Skin of body (tissue), 2 donors: ENCODE measurements around the gene AIRE. TPM values are rescaled to one million over a fixed set of nuclear protein-coding genes. Genes with fewer than 3 reads are reported as not detected.

Source experiments
- DNase-seq: peaks from one replicate; lab custom pipeline; 2025; lab: John Stamatoyannopoulos, UW
- total RNA-seq: library from RNA; depleted of rRNA; stranded (reverse); fragments of >200 nt; gene quantifications from one replicate; pipeline ENCODE4 v1.2.3, GENCODE V29; 2014

Gene AIRE
- total RNA-seq, 1 donor from 2014 or later, result 0.30 TPM

DNA sequence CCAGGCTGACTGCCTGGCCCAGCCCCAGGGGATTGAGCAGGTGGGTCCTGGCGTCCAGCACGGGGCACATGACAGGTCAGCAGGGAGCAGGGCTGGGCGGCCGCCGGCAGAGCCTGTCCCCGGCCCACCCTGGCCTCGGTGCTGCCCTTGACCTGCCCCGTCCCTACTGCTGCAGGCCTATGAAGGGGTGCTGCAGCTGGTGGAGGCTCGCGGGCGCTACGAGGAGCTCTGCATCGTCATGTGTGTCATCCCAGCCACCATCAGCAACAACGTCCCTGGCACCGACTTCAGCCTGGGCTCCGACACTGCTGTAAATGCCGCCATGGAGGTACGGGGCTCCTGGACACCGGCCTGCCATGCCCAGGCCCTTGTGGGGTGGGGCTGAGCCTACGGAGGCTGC is 37.9 kb downstream of the AIRE start:
- no peak for DNase-seq

DNA sequence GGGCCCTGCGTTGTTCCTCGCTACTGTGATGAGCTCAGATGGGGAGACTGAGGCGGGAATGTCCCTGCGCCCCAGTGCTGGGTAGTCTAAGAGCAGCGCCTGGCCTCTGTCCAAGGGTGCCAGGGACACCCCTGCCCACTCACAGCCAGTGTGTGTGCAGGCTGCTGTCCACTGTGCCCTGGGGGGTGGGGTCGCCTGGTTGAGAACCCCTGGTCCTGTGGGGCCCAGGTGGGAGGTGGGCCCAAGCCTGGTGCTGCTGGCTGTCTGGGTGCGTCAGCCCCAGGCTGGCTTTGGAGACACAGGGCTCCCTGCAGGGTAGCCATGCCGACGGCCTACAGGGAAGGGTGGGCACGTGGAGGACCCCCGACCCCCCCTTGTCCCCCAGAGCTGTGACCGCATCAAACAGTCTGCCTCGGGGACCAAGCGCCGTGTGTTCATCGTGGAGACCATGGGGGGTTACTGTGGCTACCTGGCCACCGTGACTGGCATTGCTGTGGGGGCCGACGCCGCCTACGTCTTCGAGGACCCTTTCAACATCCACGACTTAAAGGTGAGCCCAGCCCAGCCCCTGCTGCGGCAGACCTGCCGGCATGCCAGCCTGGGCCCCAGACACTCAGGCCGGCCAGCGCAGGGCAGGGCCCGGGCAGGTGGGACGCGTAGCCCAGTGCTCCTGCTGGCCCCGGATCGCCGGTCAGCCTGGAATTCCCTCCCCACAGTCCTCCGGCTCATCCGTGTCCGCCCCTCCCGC is 38.6 kb downstream of the AIRE start:
- DNase-seq, result no peak

DNA sequence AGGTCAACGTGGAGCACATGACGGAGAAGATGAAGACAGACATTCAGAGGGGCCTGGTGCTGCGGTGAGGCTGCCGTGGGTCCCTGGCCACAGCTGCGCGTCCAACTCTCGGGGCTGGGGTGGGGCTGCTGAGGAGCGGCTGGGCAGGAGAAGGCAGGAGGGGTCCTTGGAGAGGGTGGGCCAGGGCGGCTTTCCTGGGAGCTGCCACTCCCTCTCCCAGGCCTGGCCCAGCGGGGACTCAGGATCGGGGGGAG is 39.1 kb downstream of the AIRE start:
- DNase-seq, result no peak

DNA sequence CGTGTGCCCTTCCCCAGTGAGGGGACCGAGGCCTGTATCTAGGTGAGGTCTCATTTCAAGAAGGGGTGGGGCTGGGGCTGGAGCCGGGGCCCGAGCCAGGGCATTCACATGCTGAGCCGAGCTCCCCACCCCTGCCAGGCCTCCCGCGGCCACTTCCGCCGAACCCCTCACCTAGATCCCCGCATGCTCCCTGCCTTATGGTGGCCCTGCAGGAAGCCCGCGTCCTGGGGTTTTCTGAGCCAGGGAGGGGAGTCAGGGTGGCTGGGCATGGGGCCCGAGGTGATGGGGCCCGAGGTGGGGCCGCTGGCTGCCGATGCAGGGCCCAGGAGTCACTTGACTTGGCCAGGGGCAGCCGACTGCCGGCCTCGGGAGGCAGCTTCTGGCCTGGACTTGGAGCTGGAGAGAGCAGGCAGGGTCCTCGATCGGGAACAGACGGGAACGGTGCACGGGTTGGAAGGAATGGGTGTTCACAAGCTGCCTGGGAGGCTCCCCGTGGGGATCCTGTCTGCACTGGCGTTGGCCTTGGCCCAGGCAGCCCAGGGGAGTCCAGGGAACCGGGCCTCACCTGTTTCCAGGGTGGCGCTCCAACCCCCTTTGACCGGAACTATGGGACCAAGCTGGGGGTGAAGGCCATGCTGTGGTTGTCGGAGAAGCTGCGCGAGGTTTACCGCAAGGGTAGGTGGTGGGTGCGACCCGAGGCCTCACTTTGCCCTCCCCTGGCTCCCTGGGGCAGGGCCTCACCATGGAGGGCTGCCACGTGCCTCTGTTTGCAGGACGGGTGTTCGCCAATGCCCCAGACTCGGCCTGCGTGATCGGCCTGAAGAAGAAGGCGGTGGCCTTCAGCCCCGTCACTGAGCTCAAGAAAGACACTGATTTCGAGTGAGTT is 40.0 kb downstream of the AIRE start:
- no peak for DNase-seq

DNA sequence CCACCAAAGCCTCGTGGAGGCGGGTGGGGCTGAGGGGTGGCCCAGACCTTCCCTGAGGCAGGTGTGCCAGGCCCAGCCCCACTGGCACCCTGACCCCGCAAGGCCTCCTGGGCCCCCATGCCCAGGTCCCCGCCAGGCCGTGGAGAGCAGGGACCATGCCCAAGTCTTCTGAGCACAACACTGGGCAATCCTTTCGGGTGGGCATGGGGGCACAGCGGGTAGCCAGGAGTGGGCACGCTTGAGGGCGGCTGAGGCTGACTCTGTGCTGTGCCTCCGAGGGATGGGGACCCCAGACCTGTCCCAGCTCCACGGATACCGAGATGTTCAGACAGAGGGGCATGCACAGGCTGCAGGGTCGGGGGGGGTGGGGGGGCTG is 40.6 kb downstream of the AIRE start:
- DNase-seq, result no peak

DNA sequence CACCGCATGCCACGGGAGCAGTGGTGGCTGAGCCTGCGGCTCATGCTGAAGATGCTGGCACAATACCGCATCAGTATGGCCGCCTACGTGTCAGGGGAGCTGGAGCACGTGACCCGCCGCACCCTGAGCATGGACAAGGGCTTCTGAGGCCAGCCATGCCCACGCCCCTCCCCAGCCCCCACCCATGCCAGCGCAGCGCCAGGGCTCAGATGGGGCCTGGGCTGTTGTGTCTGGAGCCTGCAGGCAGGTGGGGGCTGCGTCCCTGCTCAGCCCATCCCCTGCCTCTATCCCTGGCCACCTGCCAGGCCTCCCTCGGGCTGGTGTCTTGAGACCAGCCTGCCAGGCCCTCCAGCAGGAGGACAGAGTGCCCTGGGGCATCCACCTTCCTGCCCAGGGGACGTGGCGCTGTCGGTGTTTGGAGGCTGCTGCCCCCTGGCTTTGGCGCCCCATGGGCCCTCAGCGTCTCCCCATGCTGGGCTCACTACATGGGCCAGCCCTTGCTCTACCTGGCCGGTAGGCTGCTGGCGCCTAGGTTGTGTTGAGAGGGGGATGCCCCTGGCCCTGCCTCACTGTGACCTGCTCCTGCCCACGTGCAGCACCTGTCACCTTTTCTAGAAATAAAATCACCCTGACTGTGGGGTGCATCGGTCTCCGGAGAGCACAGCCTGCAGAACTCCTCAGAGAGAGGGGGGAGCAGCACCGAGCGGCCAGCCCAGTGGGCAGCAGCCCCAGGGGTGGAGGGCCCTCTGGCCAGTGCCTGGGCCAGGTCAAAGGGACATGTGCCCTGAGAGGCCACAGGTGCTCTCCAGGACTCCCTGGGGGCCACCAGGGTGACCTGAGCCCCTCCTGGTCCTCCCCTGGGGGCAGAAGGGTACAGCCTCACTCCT is 41.3 kb downstream of the AIRE start:
- no peak for DNase-seq

DNA sequence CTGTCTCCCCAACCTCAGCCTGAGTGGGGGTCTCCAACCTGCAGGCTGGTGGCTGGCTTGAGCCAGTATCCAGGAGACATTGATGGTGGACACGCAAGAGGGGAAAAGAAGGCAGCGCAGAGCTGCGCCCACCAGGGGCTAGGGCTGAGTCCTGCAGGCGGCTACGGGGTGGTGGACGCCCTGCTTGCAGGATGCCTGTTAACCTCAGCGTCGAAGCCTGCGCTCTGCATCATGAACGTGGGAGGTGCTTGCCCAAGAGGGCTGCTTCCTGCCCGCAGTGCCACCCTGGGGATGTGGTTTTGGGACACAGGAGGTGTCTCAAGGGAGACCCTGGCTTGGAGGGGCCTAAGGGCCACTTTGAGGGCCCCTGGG is 41.9 kb downstream of the AIRE start:
- no peak for DNase-seq

DNA sequence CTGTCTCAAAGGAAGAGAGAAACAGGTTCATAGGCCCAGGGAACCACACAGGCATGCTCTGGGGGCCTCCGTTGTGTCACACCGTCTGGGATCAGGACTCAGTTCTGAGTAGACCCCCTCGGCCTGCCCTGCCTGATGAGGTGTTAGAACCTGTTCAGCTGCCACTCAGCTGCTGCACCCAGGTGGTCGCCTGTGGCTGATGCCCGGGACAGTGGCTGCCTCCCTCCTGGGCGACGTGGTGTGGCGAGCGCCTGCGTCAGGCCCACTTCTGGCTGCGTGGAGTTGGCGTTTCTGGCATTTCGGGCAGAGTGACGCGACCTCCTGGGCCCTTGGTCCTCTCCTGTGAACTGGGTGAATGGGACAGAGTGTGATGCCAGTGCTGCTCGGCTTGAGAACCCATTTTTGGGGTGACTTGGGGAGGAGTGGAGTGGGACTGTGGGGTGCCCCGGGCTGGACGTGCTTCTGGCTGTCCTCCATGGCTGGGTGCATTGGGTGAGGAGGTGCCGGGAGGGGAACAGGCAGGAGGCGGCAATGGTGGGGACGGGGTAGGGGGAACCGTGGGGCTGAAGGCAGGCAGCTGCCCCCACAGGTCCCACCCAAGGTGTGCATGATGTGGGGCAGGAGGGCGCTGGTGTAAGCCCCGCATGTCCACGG is 42.7 kb downstream of the AIRE start:
- DNase-seq, result no peak

DNA sequence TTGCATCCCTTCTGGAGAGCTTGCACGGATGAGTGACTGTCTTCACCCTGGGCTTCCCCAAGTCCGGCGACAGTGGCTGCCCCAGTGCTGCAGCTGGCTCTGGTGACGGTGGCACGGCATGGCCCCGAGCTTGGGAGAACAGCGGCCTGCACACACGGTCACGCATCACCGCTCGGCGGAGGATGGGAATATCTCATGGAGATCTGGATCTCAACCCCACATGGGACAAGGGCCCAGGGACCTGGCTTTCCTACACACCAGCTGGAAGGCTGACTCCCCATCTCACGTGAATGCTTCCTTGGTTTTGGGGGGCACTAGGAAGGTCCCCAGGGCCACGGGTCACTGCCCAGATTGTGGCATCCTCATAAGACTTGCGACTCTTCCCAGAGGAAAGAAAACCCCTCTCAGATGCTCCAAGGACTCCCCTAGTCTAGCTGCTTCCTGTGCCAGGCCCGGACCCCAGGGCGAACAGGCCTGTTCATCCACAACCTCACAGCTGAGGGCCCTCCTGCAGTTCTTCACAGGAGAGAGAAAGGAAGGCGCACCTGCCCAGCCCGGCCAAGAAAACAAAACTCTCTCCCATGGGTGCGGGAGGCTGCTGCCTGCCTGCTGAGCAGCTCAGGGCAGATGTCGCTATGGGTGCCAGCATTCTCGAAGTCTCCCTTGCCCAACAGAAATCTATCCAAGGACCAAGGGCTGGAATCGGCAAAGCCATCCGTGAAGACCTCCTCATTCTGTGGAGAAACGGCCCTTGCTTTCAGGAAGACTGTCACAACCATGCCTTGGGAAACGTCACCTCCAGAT is 43.6 kb downstream of the AIRE start:
- no peak for DNase-seq

DNA sequence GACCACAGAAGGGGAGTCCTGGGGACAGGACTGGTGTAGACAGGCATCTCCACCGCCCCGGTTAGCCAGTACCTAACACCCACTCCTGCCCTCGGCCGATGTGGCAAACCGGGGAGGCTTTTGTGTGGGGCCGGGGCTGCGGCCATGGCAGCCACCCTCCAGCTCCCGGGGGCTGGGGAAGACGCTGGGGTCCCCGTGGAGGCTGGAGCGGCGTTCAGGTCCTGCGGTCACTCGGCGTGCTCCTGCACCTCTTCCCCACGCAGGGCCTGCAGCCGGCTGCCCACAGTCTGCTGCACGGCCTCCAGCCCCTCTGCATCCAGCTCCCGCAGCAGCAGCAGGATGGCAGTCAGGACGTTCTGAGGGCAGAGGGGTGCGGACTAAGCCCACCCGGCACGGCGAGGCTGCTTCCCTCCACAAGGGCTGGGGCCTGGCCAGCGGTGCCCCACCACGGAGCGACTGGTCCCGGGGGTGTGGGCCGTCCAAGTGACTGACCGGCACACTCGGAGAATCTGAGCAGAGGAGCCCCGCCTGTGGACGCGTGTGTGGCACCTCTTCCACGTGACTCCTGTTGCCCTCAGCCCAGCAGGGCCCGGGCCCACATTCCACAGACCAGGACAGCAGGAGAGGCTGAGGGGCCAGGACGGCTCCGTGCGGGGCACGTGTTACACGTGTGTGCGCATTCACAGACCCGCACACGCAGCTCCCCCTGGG is 44.5 kb downstream of the AIRE start:
- DNase-seq, result no peak

DNA sequence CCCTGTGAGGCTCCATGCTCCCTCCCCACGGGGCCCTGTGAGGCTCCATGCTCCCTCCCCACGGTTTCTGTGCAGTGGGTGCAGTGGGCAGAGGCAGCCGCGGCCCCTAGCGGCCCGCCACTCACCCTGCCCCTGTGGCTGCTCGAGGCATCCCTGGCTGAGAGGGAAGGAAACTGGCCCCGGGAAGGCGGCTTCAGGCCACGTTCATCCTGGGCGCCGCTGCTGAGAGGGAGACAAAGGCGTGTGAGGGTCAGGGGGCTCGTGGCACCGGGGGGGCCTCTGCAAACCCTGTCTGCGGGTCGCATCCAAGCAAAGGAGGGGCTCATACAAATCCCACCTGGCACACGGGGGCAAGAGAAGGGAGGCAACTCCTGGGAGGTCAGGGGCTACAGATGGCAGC is 45.0 kb downstream of the AIRE start:
- no peak for DNase-seq

DNA sequence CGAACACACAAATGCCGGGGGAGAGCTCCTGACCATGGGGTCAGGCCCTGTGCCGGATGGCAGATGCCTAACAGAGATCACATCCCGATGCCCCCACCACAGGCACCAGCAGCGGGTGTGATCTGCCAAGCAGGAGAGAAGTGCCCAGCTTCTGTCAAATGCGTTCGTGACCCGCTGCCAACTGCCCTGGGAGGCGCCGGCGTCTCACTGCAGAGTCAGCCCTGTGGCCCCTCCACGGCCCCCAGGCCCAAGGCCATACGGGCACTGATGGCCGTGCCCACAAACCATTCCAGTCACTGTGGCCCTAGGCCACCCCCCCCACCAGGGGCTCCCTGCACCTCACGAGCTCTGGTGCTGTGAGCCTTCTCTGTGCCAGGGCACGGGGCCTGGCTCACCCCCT is 45.5 kb downstream of the AIRE start:
- no peak for DNase-seq

DNA sequence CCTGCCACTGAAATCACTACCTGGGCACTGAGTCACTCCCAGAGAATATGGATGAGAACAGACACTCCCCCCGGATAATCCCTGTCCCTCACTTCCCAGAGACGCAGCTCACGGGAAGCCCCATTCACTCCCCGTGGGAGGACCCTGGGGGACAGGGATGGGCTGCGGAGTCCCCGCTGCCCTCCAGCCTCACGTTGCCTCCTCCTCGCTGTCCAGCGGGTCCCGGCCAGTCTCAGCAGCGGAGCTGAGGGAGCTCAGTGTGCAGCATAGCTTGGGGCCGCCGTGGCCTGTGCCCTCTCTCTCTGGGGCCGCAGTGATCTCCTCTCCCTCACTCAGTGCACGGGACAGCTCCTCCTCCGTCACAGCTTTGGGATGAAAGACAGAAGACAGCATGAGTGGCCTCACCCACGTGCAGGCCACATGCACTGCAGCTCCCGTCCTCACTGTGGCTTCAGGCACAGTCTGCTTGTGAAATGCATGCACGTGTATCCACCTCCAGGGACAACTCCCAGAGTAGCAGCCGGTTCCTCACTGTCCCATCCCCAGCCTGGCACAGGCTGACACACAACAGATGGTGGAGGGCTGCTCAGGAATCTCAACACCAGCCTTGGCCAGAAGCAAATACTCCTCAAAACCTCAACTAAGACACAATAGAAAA is 46.1 kb downstream of the AIRE start:
- DNase-seq, result no peak

DNA sequence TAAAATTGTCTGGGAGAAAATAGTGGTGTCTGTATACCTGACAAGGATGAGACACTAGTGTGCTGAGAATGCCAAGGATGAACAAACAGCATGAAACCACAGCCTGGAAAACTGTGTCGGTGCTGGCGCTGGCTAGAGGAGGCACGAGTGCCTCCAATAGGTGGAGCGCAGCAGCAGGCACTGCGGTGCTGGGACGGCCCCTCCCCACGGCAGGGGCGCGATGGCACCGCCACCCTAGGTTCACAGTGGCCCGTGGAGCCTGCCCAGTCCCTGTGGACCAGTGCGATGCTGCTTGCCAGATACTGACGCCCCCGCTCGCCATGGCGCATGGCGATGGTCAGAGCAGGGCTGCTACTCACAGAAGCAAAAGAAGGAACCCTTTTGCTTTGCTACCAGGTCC is 46.7 kb downstream of the AIRE start:
- no peak for DNase-seq

DNA sequence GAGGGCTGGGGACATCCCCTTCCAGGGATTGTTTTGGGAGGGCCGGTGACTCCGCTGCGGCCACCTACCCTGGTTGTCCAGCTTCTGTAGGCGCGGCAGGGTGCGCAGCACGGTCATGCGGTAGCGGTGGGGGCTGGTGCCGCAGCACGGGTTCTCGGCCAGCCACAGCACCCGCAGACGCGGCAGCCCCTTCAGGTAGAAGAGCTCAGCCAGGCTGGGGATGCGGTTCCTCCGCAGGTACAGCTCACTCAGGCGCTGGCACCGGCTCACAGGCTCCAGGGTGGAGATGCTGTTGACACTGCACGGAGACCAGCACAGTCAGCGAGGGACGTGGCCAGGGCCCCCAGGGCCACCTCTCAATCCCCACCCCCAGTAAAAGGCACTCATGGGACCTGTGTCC is 47.3 kb downstream of the AIRE start:
- DNase-seq, result no peak

DNA sequence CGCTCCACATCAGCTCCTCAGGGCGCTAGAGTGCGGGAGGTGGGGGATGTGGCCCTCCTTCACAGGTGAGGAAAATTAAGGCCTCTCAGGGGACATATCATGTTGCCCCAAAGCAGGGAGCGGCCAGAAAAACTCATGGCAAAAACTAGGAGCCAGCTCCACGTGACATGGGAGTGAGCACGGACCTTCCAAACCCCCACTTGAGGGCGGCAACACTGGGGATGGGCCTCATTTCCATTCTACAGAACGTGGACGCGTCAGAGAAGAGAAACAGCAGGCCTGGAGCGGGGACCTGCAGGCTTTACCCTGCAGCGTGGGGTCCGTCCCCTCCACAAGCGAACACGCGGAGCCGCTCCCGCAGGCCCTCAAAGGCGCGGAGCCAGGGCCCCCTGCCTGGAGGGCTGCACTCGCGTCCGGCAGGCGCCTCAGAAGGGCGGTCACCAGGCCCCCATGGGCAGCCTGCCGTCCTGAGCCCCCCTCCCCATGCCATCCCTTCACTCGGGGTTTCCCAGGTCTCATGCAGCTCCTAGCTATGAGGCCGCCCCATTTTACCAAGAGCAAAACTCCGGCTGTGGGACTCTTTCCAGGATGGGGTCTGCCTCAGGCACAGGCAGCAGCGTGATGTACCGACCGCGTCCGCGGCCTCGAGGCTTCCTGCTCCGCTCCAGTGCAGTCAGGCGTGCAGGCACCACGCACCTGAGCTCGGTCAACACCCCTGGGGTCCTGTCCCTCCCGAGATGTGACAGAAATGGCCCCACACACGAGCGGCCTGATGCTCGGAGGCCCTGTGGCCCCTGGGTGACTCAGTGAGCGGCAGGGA is 48.0 kb downstream of the AIRE start:
- DNase-seq, result no peak

DNA sequence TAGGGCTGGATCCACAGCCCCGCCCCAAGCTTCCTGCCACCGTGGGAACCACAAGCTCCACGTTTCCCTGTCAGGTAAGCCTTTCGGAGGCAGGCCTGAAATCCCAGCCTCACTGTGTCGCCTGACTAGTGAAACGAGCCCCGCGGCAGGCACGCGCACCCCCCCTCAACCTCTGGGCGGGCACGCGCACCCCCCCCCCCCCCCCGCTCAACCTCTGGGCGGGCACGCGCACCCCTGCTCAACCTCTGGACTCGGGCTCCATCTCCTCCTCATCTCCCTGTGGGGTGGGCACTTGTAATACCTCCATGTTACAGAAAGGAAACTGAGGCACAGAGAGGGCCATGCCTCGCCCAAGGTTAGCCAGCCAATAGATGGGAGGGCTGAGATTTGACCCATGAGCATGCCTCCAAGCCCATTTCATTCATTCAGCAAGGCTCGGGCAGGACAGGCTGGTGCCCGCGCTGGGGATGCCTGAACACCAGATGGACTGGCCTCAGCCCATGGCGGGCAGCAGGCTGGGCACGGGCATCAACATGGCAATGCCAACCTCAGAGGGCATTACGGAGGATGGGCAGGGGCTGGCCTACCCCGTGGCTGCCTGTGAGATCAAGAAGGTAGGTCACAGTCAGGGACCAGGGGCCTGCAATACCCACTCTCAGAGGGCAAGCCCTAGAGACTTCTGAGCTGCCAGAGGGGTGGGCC is 48.8 kb downstream of the AIRE start:
- DNase-seq, result no peak
